ENCODE results near the gene UBR4.

The UBR4 gene

DNA sequence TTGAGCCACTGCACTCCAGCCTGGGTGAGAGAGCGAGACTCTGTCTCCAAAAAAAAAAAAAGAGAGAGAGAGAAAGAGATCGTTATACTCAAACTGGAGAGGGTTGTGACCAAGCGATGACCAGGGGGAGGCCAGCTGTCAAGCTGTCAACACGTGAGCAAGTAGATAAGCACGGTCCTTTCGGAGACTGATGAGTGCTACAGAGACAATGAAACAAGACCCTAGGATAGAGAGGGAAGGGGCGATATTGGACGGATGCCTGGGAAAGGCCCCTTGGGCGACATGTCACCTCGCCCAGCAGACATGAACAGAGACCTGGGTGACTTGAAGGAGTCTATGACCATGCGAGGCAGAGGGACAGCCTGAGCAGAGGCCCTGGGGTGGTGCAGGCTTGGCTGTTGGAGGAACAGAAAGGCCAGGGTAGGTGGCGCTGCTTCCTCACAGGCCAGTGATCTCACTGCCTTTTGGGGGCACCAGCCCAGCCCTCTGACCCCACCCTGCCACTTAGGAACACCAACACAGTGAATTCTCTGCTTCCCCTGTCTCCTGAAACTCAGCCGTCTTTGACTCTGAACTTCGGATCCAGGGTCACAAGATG is 152.8 kb downstream of the UBR4 start:
- no peak for DNase-seq (ENCODE audit: low spot score)

- DNase-seq (ENCODE audit: low spot score): no peak
Observed at GRCh38 chr1:19055701-19056100, 154.4 kb downstream of the UBR4 start.

DNA sequence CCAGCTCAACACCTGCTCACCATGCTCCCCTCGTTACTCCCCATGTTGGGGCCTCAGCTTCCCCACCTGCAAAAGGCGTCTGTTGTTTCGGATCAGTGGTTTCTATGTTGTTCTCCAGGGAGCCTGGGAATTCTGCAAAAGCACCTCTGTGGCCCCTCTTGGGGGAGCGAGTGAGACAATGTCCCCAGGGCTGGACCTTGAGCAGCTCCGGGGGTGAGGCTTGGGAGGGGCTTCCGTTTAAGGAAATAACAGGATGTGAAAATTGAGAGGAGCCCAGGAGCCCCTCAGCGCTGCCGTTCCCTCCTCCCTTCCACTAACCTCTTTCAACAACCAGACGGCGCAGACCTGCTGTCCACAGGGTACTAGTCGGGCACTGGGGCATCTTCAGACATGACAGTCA is 155.1 kb downstream of the UBR4 start:
- DNase-seq (ENCODE audit: low spot score): no peak

GRCh38 chr1:19054216-19054615 is 155.8 kb downstream of the UBR4 start:
- DNase-seq (ENCODE audit: low spot score): no peak

GRCh38 chr1:19053486-19053885 is 156.6 kb downstream of the UBR4 start:
- no peak for DNase-seq (ENCODE audit: low spot score)

- DNase-seq (ENCODE audit: low spot score): no peak
Observed at GRCh38 chr1:19049798-19050197, 160.3 kb downstream of the UBR4 start.

DNA sequence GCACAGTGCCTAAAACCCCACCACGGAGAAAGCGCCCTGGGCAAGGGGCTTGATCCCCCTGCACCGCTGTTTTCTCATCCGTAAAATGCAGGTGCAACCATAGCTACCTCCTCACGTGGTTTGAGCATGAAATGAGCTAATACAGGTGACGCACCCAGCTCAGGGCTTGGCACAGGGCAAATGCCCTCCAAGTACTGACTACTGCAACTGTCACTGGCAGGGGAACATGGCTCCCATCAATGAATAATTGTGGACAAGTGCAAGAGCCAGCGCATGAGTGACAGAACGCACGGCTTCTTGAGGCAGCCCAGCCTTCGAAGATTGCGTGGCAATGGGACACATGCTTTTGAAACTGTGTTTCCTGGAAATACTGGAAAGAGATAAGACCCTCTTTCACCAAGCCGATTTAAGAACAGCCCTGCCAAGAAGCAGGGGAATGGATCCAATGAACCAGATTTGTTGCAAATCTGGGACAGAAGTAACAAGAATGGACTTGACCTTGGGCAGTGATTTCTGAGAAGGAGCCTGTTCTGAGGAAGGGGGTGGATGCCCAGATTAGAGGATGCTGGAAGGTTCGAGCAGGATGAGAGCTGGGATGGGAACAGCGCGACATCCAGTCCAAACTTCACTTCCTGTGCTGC is 160.8 kb downstream of the UBR4 start:
- no peak for DNase-seq (ENCODE audit: low spot score)

- no peak for DNase-seq (ENCODE audit: low spot score)
Observed at GRCh38 chr1:19046972-19047731, 162.9 kb downstream of the UBR4 start.

- DNase-seq (ENCODE audit: low spot score): no peak
Observed at GRCh38 chr1:19045898-19046880, 163.9 kb downstream of the UBR4 start.

DNA sequence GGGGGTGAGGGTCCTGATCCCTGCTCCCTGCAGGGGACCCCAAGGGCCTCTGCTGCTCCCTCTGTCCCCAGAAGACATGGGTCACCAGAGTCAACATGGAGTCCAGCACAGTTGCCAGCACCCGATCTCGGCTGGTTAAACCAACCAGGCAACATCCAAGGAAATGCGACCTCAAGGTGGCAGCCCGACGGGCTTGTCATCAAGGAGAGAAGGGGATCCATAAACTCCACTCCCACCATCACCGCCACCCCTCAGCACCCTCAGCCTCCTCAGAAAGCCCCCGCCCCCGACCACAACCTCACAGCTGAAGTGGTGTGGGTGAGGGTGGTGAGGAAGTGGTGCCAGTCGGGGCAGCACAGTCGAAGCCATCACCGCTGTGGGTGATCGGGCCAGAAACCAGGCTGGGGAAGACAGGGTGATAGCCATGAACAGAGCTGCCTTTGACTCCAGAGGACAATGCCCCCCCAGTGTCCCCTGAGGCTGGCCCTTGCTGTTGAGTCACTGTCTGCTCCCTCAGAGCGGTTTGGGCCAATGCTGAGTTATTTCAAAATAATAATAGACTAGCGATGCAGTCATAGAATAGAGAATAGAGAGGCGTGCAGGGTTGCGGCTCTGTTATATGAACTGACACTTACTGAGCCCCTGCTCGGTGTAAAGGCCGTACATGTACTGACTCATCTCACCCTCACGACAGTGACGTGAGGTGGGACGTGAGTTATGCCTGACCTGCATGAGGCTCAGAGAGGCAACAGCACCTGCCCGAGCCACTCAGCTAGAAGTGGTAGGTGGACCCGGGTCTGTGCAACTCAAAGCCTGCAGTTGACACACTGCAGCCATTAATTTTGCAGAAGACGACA is 164.9 kb downstream of the UBR4 start:
- peak; percentile 60 for DNase-seq (ENCODE audit: low spot score)

DNA sequence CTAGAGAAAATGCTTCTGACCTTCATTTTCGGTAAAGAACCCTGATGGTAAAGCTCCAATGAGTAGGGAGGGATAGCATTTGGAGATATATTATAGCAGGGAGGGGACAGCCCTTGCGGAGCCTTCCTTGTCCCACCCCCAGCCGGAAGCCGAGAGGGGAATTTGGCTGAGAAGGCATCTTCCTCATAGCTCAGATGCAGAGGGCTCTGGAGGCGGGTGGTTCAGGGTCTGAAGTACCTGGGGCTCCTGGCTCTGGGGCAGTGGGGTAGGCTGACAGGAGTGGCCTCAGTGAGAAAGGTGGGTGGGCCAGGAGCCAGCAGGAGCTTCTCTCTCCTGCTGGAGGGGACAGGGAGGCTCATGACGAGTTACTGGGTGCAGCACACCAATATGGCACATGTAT is 165.6 kb downstream of the UBR4 start:
- no peak for DNase-seq (ENCODE audit: low spot score)

DNA sequence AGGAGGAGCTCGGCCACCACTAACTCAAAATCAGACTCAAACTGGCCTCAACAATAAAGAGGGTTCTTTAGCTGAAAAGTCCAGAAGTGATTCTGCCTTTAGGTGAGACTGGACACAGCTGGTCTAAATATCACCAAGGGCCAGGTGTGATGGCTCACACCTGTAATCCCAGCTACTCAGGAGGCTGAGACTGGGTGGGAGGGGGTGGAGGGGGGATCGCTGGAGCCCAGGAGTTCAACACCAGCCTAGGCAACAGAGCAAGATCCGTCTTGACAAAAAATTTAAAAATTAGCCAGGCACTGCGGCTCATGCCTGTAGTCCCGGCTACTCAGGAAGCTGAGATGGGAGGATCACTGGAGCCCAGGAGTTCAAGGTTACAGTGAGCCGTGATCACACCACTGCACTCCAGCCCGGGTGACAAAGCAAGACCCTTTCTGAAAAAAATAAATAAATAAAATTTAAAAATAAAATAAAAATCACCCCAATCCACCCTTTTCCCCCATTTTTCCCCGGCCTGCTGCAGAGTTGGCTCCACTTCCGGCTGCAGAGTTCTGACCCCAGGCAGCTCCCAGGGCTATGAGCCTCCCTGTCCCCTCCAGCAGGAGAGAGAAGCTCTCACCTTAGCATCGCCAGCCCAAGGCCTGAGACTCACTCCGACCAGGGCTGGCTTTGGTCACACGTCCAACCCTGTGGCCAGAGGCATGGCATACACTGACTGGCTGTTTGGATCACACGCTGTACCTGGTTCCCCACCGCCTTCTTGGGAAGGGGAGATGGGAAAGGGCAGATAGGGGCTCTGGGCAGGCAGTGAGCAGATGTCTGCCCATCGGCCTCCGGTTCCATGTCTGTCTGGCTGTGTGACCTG is 166.3 kb downstream of the UBR4 start:
- no peak for DNase-seq (ENCODE audit: low spot score)

GRCh38 chr1:19042675-19043578 is 167.1 kb downstream of the UBR4 start:
- DNase-seq (ENCODE audit: low spot score): no peak

DNA sequence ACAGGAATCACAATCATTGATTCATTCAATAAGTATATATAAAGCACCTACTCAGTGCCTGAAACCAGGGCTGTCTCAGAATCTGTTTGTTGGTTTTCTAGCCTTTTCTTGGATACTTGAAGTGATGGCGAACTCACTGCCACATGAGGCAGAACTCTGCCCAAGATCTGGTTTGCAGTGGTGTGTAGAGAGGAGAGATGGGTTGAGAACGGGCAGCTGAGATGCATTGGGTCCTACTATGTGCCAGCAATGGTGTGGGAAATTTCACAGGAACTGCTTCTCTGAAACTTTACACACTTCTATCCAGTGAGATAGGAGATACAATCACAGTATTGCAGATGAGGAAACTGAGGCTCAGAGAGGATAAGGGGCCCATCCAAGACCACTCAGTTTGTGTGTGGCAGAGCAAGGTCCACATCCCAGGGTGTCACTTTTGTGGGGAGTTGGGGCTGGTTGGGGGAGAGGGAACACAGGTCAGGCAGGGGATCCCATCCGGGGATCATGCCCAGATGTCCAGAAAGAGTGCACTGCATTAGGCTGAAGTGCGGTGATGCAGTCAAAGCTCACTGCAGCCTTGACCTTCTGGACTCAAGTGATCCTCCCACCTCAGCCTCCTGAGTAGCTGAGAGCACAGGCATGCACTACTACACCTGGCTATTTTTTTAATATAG is 169.9 kb downstream of the UBR4 start:
- DNase-seq (ENCODE audit: low spot score): peak; percentile 1

DNA sequence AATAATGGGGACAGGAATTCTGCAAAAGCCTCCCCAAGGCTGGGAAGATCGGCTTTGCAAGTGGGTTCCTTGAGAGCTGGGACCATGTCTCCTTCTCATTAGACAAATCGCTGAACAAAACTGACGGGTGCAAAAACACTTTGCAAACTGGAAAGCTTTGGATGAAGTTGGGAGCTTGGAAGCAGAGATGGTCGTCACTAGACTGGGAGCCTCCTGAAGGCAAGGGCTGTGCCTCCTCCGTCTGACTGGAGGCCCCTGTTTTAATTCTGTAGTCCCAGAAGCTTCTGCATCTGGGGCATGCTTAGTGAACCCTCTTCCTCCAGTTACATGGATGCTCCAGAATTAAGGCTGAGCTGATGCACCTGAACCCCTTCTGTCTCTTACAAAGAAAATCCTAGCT is 171.3 kb downstream of the UBR4 start:
- DNase-seq (ENCODE audit: low spot score): peak; percentile 6

- peak; percentile 2 for DNase-seq (ENCODE audit: low spot score)
Observed at GRCh38 chr1:19038096-19038495, 172.0 kb downstream of the UBR4 start.

- peak; percentile 4 for DNase-seq (ENCODE audit: low spot score)
Observed at GRCh38 chr1:19037659-19038058, 172.4 kb downstream of the UBR4 start.

GRCh38 chr1:19036813-19037605 is 173.1 kb downstream of the UBR4 start:
- DNase-seq (ENCODE audit: low spot score): peak; percentile 4

Data from AG20443 (cell line).